Activated naive CD4-positive, alpha-beta T cell treated with anti-CD3 and anti-CD28 coated beads for 36 hours (primary cell): ENCODE data around the gene MPPED2. TPM values are rescaled to one million over a fixed set of nuclear protein-coding genes. Genes with fewer than 3 reads are reported as not detected.
"Not testable (repeated sequence)": the region's sequence is repeated elsewhere in the genome, so short reads cannot be mapped to it uniquely, and the experiment has no call there.

Experiments
- CTCF ChIA-PET: fragments of 350-600 bp; sonication (Branson Sonifier 250); formaldehyde crosslinking; loops from one replicate; lab custom pipeline; 2021; ENCODE audit warnings: antibody characterized with exemption; lab: Charles Lee
- DNase-seq: peaks from one replicate; pipeline ENCODE4 v3.0.0-alpha.2; 2020
- H3K27ac Mint-ChIP-seq: one replicate; pipeline ENCODE4 v1.8.0; 2021; ENCODE audit warnings: mild to moderate bottlenecking, mixed read lengths
- H3K27me3 Mint-ChIP-seq: one replicate; pipeline ENCODE4 v1.8.0; 2021; ENCODE audit warnings: low read depth, mixed read lengths
- H3K36me3 Mint-ChIP-seq: one replicate; pipeline ENCODE4 v1.8.0; 2021; ENCODE audit warnings: low read depth, mixed read lengths
- H3K4me1 Mint-ChIP-seq: one replicate; pipeline ENCODE4 v1.8.0; 2021; ENCODE audit warnings: low read depth, mixed read lengths
- H3K4me3 Mint-ChIP-seq: one replicate; pipeline ENCODE4 v1.8.0; 2021; ENCODE audit warnings: mild to moderate bottlenecking, moderate library complexity, mixed read lengths
- H3K9me3 Mint-ChIP-seq: one replicate; pipeline ENCODE4 v1.8.0; 2021; ENCODE audit warnings: mixed read lengths
- intact Hi-C: fragments of 100-400 bp; cut with micrococcal nuclease; formaldehyde crosslinking; loops from one replicate; pipeline ENCODE4 v1.15.1; 2023
- total RNA-seq, 2 experiments: library from RNA; stranded (reverse); gene quantifications; one replicate each; pipeline ENCODE4 v1.2.3, GENCODE V29; 2021

The MPPED2 gene
- total RNA-seq, 2 experiments from 2014 or later = not detected

DNA sequence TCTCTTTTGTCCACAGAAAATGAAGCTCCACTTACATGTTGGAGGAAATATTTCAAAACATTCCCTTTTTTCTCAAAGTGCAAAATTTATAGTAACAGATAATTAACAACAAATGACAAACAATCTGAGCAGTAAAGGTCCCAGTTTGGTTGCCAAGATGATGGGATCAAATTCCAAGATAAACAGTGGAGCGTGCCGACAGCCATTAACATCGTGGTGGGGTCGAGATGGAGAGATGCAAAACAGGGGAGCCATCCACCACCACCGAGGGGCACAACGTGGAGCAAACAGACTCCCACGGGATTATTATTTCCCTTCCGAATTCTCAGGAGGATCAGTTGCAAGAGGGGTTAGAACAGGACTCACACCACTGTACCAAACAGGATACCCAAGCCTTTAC, 17.2 kb downstream of the MPPED2 start:
- Mint-ChIP-seq H3K36me3 (peaks cover 1% of the 10 kb centered on the region), H3K4me3 (no peak overlapping the region), H3K27ac (no peak overlapping the region), H3K9me3 (no peaks in the 10 kb centered on the region), H3K27me3 (peaks cover 5% of the 10 kb centered on the region), H3K4me1 (no peaks in the 10 kb centered on the region)
- intact Hi-C loops = no loop called here
- no peak for DNase-seq
- CTCF ChIA-PET = interaction anchor here (0.9 kb wide), 1 partner anchor 27 kb away, joined by 3 read pairs; no protein-coding TSS in a partner anchor

DNA sequence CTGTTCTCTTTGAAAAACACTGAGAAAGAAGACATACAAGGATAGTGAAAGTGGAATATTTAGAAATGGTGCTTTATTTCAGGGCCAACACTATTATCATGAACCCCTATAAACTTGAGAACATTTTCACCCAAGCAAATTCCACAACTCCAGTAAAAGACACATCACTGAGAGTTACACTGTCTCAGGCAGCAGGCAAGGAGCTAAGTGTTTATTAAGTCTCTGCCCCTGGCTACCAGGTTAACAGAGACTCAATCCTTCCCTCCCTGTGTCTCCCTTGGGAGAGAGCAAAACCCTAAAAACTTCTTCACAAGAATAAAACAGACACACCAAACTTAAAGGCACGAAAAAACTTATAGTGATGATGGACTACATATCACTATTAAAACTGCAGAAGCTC, 18.5 kb downstream of the MPPED2 start:
- CTCF ChIA-PET = no interaction called here
- Mint-ChIP-seq H3K27me3 (peaks cover 5% of the 10 kb centered on the region), H3K4me1 (no peaks in the 10 kb centered on the region), H3K27ac (no peak overlapping the region), H3K9me3 (no peaks in the 10 kb centered on the region), H3K36me3 (peaks cover 1% of the 10 kb centered on the region), H3K4me3 (no peak overlapping the region)
- intact Hi-C loops = no loop called here
- no peak for DNase-seq

DNA sequence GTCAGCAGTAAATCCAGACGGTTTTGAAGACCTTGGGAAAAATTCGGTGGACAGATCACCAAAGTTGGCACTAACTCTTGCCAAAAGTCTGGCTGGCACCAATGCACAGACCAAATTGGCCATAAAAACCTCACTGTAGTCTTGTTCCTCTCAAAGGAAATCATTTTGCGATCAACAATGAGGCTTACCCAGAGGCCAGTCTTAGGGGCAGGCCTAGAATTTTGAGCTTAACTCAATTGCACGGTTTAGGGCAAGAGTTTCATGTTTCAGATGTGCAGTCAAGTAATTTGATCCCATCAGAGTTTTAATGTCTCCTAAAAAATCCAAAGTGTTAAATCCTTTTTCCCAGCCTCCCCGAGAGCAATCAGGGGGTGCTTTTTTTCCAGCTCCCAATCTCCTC, 19.0 kb downstream of the MPPED2 start:
- Mint-ChIP-seq H3K4me1 (no peaks in the 10 kb centered on the region), H3K27me3 (peaks cover 5% of the 10 kb centered on the region), H3K36me3 (peaks cover 1% of the 10 kb centered on the region), H3K9me3 (no peaks in the 10 kb centered on the region), H3K27ac (no peak overlapping the region), H3K4me3 (no peak overlapping the region)
- DNase-seq = no peak
- CTCF ChIA-PET = no interaction called here
- intact Hi-C loops = no loop called here

DNA sequence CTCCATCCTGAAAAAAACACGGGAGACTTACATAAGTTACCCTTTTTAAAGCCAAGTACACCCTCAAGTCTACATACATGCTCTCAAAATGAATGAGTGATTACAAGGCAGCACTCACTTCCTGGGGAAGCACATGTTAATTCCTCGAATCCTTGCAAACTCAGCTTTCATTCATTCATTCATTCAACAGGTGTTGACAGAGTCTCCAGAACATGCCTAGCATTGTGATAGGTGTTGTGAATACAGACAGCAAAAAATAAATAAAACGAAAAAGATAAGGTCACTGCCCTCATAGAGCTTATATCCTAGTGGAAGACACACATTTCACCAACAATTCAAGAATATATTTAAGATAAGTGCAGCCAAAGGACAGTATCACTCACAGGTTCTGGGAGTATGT, 19.7 kb downstream of the MPPED2 start:
- no peaks in the 10 kb centered on the region for H3K9me3 Mint-ChIP-seq
- H3K4me3 Mint-ChIP-seq = no peak overlapping the region
- peaks cover 5% of the 10 kb centered on the region for H3K27me3 Mint-ChIP-seq
- no peak for DNase-seq
- intact Hi-C loops = no loop called here
- peaks cover 1% of the 10 kb centered on the region for H3K36me3 Mint-ChIP-seq
- CTCF ChIA-PET = no interaction called here
- H3K4me1 Mint-ChIP-seq = no peaks in the 10 kb centered on the region
- H3K27ac Mint-ChIP-seq = no peak overlapping the region

DNA sequence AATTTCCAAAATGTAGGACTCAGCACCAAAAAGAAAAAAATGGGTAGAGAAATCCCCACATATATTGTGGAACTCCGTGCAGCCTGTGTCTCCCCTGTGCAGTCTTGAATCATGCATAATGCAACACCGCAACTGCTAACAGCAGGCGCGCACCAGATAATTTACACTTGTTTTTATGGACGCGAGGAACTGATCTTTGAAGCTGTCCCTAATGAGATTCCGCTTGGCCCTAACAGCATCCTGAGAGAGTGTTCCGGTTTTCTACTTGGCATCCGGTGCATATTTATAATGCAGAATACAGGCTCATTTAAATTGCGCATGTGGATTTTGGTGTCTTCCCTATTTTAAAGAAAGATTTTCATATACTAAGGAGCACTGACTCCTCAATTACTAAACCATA, 21.1 kb downstream of the MPPED2 start:
- H3K36me3 Mint-ChIP-seq = peaks cover 1% of the 10 kb centered on the region
- no peaks in the 10 kb centered on the region for H3K9me3 Mint-ChIP-seq
- DNase-seq = no peak
- H3K27ac Mint-ChIP-seq = no peak overlapping the region
- intact Hi-C loops = no loop called here
- H3K27me3 Mint-ChIP-seq = peaks cover 5% of the 10 kb centered on the region
- no peaks in the 10 kb centered on the region for H3K4me1 Mint-ChIP-seq
- CTCF ChIA-PET = no interaction called here
- H3K4me3 Mint-ChIP-seq = no peak overlapping the region

DNA sequence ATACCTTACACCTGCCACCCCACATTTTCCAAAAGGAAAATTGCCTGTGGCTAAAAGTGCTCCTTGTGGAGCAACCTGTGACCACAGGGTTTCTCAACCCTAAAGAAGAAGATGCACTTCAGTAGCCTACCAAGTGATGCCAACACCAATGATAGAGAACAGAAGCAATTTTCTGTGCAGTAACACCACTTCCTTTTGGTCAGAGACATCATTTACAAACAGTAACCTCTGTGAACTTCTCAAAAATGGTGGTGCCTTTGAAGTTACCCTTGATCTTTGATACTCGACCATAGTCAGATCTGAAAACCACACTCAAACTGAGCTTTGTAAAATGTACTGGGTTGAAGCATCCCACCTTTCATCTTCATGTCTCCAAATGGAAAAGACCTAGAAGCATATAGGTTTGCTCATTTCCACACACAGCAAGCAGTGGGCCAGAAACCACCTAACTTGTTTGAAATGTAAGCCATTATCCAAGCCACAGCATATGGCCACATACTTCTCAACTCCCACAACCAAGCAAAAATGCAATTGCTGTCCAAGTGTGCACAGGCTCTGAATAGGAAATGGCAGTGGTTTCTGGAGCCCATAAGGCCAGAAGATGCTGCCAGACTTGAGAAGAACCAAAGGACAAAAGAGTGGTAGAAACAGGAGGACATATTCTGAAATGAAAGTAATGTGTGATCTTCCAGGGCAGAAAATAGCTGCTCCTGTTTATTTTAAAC, 24.3 kb downstream of the MPPED2 start:
- DNase-seq = no peak
- Mint-ChIP-seq H3K27ac (no peak overlapping the region), H3K4me3 (no peak overlapping the region), H3K9me3 (no peaks in the 10 kb centered on the region), H3K4me1 (no peaks in the 10 kb centered on the region), H3K36me3 (peaks cover 1% of the 10 kb centered on the region), H3K27me3 (peaks cover 2% of the 10 kb centered on the region)
- intact Hi-C loops = no loop called here
- CTCF ChIA-PET = interaction anchor here (0.6 kb wide), 1 partner anchor 170 kb away, joined by 3 read pairs; no protein-coding TSS in a partner anchor

DNA sequence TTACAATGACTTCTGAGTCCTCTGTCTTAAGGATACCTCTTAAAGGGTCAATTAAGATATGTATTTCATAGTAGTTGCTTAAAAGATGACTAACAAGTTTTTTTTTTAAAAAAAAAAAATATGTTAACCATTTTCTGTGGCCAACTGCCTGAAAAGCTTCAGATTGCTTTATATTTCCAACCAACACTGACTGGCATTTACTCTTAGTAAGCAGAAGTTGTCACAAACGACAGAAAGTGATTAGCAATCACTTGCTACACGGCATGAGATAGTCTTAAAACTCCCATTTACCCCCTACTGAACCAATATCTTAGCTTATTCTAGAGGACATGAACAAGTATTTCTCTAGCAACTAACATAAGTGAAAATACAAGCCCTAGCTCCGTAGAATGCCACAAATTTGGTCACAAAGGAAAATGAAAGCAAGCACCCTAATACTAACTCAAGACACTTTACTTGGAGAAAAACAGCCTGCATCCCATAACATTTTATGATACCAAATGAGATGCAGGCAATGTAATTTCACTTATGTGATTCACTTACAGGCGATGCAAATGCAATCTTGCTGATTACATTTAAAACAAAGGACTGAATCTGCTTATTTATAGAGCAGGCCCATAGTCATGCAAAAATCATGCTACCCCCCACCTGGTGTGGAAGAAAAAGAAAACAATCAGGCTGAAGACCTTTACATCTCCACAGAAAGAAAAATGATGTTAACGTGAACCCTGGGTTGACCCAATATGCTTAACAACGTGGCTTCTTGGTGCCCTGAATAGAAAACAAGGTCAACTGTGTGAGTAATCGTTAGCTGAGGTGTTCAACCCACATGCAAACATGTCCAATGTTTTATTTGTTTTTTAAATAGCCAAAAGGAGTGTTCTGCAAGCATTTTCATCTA, 25.7 kb downstream of the MPPED2 start:
- CTCF ChIA-PET = no interaction called here
- Mint-ChIP-seq H3K9me3 (no peaks in the 10 kb centered on the region), H3K27ac (no peak overlapping the region), H3K4me1 (no peaks in the 10 kb centered on the region), H3K27me3 (no peaks in the 10 kb centered on the region), H3K4me3 (no peak overlapping the region), H3K36me3 (peaks cover 1% of the 10 kb centered on the region)
- DNase-seq = no peak
- intact Hi-C loops = no loop called here

DNA sequence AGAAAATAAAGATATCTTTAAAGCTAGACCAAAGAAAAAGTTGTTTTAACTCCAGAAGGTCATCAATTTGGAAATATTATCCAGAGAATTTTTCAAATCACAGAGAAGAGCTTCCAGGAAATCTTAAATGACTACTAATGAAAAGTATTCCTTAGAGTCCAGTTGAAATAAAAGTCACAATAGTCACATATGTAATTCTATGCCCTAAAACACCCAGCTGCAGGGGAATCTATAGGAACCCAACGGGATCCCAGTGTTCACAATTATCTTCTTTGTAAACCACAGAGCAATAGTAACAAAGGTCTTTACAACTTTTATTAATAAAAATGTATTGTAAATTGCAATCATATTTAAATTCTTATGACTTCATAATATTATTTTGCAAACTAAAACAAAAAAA, 27.1 kb downstream of the MPPED2 start:
- no peaks in the 10 kb centered on the region for H3K4me1 Mint-ChIP-seq
- intact Hi-C loops = no loop called here
- no peak overlapping the region for H3K4me3 Mint-ChIP-seq
- no peak overlapping the region for H3K27ac Mint-ChIP-seq
- H3K27me3 Mint-ChIP-seq = no peaks in the 10 kb centered on the region
- no peaks in the 10 kb centered on the region for H3K36me3 Mint-ChIP-seq
- CTCF ChIA-PET = no interaction called here
- no peaks in the 10 kb centered on the region for H3K9me3 Mint-ChIP-seq
- DNase-seq = no peak

DNA sequence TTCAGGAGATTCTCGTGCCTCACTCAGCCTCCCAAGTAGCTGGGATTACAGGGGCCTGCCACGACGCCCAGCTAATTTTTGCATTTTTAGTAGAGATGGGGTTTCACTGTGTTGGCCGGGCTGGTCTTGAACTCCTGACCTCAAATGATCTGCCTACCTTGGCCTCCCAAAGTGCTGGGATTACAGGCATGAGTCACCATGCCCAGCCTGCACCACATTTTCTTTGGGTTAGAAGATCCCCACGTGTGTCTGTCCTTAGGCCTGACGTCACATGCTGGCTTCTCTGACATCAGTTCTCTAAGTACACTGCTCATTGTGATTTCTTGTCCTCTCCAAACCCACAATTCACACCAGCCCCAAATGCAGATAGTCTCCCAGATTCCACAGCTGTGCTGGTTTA, 31.6 kb downstream of the MPPED2 start:
- H3K4me1 Mint-ChIP-seq, H3K27ac Mint-ChIP-seq, H3K9me3 Mint-ChIP-seq, CTCF ChIA-PET, H3K36me3 Mint-ChIP-seq, H3K4me3 Mint-ChIP-seq, intact Hi-C loops, H3K27me3 Mint-ChIP-seq, DNase-seq: not testable (repeated sequence)

DNA sequence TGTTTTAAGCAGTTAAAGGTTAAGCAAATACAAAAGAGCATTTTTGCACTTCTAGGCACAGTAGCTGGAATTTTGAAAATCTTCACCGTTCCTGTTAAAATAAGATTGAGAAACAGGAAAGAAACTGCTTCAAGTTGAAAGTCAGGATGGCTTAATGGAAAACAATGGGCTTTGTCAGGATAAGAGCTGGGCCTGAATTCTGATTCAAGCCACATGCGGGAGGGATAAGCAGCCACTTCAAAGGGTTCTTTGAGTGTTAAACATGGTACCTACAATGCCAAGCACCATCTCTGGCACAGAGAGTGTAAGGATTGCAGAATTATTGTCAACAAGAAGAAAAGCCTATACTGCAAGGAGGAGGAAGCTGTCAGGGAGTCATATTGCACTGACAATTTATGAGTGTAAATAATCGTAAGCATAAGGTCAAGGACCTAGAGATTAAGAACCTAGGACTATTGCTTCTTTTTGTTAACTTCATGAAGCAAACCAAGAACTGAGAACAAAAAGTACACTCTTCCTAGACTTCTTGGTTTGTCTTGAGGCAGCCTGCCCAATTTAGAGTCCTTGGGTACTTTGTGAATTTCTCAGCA, 32.5 kb downstream of the MPPED2 start:
- Mint-ChIP-seq H3K9me3 (peaks cover 1% of the 10 kb centered on the region), H3K4me3 (no peak overlapping the region), H3K4me1 (no peaks in the 10 kb centered on the region), H3K27ac (no peak overlapping the region), H3K27me3 (no peaks in the 10 kb centered on the region), H3K36me3 (no peaks in the 10 kb centered on the region)
- intact Hi-C loops = no loop called here
- CTCF ChIA-PET = no interaction called here
- no peak for DNase-seq

DNA sequence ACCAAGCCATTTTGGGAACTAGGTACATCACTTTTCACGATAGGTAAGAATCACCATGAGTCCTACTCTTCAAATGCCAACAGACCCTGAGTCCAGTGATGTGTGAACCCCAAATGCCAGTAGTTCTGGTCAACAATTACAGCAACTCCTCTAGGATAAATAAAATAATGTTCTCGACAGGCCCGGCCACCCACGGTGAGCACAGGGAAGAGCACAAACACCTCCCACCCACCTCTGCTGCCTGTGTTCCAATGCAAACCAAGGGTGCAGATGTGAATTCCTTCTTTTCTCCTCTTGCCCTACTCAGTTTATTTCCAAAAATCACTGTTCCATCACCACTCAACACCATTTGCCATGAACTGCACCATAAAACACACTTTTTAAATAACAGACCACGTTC, 33.3 kb downstream of the MPPED2 start:
- Mint-ChIP-seq H3K36me3 (no peaks in the 10 kb centered on the region), H3K4me1 (no peaks in the 10 kb centered on the region), H3K4me3 (no peak overlapping the region), H3K9me3 (peaks cover 1% of the 10 kb centered on the region), H3K27ac (no peak overlapping the region), H3K27me3 (no peaks in the 10 kb centered on the region)
- intact Hi-C loops = no loop called here
- CTCF ChIA-PET = no interaction called here
- no peak for DNase-seq

DNA sequence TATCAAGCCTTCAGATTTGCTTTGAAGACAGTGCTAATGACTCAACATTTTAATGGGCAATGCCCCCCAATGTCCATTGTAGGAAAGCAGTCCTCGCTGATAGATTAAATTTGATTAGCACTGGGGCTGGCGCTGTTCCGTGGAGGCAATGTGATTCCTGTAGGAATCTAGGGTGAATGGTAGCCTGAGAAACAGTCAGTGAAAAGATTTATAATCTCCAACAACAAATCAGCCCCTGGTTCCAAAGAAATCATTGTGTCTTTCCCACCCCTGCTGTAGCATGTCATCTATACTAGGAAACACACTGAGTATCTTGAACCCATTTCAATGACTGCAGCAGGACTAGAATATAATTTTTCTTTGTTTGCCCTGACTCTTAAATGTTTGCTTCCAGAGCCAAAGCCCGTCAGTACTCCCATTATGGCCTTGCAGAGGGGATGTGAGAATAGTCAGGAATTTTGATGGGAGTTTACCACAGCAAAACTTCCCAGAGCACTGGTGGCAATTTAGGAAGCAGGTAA, 36.1 kb downstream of the MPPED2 start:
- no peak overlapping the region for H3K4me3 Mint-ChIP-seq
- no peak for DNase-seq

More for the DNA sequence above, 36.1 kb downstream of the MPPED2 start:
- intact Hi-C loops = no loop called here
- H3K36me3 Mint-ChIP-seq = no peaks in the 10 kb centered on the region
- H3K4me1 Mint-ChIP-seq = no peaks in the 10 kb centered on the region
- H3K9me3 Mint-ChIP-seq = peaks cover 1% of the 10 kb centered on the region
- H3K27me3 Mint-ChIP-seq = no peaks in the 10 kb centered on the region
- CTCF ChIA-PET = no interaction called here
- H3K27ac Mint-ChIP-seq = no peak overlapping the region
